Neural crest cell (in vitro differentiated cells): Measurements from ENCODE around the gene RXRA. TPM values are rescaled to one million over a fixed set of nuclear protein-coding genes. Genes with fewer than 3 reads are reported as not detected.

Source experiments
- DNase-seq: peaks from one replicate; pipeline ENCODE4 v3.0.0; 2021; ENCODE audit warnings: low read depth, mixed read lengths, low spot score
- H3K27ac Mint-ChIP-seq: one replicate; pipeline ENCODE4 v1.8.0; 2021; ENCODE audit warnings: mild to moderate bottlenecking, mixed read lengths; ENCODE audit not compliant: unreplicated experiment
- H3K27me3 Mint-ChIP-seq: 2 replicates; pipeline ENCODE4 v1.8.0; 2021; ENCODE audit warnings: low read depth, mild to moderate bottlenecking, mixed read lengths
- H3K36me3 Mint-ChIP-seq: 2 replicates; pipeline ENCODE4 v1.8.0; 2021; ENCODE audit warnings: low read depth, mild to moderate bottlenecking, mixed read lengths
- H3K4me1 Mint-ChIP-seq: 2 replicates; pipeline ENCODE4 v1.8.0; 2021; ENCODE audit warnings: mixed read lengths
- H3K4me3 Mint-ChIP-seq: one replicate; pipeline ENCODE4 v1.8.0; 2021; ENCODE audit warnings: mild to moderate bottlenecking, mixed read lengths
- H3K9me3 Mint-ChIP-seq: 2 replicates; pipeline ENCODE4 v1.8.0; 2021; ENCODE audit warnings: mixed read lengths
- total RNA-seq: library from RNA; stranded (reverse); gene quantifications from 2 replicates; pipeline ENCODE4 v1.2.1, GENCODE V29; 2021
- TF ChIP-seq, protein P1 (sequence below): fragments of 200-600 bp; sonication (generic); conservative IDR thresholded peaks from 2 replicates; pipeline ENCODE4 v1.5.0; 2021; ENCODE audit warnings: antibody characterized with exemption, mild to moderate bottlenecking

RXRA gene
- total RNA-seq, 1 donor from 2014 or later, result 41.2 TPM

DNA sequence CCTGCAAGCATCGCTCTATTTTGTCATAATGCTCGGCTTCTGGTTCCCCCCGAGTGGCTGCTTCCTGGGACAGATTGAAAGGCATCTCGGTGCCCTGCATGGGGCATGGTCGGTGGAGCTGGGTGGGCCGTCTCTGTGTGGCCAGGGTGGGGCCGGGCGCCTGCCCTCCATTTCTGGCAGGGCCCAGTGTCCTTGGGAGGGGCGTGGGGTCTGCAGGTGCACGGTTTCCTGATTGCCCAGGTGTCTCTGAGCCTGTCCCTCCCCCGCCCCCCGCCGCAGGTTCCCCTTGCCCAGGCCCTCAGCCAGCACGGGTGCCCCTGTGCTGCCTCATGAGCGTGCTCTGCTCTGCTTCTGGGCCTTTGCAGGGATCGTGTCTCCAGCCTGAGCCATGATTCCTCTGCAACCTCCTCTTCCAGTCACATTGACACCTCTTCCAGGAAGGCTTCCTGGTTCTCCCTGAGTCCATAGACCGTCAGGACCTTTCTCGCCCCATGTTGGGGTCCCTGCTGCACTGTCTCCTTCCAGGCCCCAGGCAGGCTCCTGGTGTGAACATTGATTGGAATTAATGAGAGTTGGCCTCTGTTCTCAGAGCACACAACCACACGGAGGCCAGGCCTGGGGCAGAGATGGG lies 90.2 kb downstream of the RXRA start:
- no peak overlapping the region for H3K4me3 Mint-ChIP-seq
- no peaks in the 10 kb centered on the region for H3K27me3 Mint-ChIP-seq
- TF ChIP-seq, protein P1, sequence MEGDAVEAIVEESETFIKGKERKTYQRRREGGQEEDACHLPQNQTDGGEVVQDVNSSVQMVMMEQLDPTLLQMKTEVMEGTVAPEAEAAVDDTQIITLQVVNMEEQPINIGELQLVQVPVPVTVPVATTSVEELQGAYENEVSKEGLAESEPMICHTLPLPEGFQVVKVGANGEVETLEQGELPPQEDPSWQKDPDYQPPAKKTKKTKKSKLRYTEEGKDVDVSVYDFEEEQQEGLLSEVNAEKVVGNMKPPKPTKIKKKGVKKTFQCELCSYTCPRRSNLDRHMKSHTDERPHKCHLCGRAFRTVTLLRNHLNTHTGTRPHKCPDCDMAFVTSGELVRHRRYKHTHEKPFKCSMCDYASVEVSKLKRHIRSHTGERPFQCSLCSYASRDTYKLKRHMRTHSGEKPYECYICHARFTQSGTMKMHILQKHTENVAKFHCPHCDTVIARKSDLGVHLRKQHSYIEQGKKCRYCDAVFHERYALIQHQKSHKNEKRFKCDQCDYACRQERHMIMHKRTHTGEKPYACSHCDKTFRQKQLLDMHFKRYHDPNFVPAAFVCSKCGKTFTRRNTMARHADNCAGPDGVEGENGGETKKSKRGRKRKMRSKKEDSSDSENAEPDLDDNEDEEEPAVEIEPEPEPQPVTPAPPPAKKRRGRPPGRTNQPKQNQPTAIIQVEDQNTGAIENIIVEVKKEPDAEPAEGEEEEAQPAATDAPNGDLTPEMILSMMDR, result no peak
- H3K27ac Mint-ChIP-seq, result no peak overlapping the region
- no peak for DNase-seq
- H3K4me1 Mint-ChIP-seq, result peaks cover 4% of the 10 kb centered on the region
- H3K9me3 Mint-ChIP-seq, result no peaks in the 10 kb centered on the region
- H3K36me3 Mint-ChIP-seq, result no peaks in the 10 kb centered on the region

DNA sequence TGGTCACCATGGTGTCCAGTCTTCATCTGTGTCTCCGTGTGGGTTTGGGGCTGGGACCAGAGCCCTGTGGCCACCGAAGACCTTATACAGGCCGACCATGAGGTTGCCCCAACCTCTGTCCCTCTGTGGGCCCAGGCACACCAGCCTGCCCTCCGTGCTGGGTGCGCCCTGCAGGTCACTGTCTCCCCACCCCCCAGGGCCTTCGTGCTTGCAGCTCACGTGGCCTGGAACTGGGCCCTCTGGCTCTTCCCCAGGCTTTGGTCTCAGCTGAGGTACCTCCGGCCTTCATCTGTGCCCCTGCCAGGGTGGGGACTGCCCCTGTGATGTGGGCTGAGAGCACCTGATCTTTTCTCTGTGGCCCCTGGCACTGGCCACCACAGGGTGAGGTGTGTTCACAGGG lies 92.1 kb downstream of the RXRA start:
- H3K9me3 Mint-ChIP-seq, result no peaks in the 10 kb centered on the region
- H3K27me3 Mint-ChIP-seq, result no peaks in the 10 kb centered on the region
- TF ChIP-seq, protein P1, result no peak
- no peak overlapping the region for H3K4me3 Mint-ChIP-seq
- no peak for DNase-seq
- no peaks in the 10 kb centered on the region for H3K36me3 Mint-ChIP-seq
- no peak overlapping the region for H3K27ac Mint-ChIP-seq
- H3K4me1 Mint-ChIP-seq, result no peaks in the 10 kb centered on the region

DNA sequence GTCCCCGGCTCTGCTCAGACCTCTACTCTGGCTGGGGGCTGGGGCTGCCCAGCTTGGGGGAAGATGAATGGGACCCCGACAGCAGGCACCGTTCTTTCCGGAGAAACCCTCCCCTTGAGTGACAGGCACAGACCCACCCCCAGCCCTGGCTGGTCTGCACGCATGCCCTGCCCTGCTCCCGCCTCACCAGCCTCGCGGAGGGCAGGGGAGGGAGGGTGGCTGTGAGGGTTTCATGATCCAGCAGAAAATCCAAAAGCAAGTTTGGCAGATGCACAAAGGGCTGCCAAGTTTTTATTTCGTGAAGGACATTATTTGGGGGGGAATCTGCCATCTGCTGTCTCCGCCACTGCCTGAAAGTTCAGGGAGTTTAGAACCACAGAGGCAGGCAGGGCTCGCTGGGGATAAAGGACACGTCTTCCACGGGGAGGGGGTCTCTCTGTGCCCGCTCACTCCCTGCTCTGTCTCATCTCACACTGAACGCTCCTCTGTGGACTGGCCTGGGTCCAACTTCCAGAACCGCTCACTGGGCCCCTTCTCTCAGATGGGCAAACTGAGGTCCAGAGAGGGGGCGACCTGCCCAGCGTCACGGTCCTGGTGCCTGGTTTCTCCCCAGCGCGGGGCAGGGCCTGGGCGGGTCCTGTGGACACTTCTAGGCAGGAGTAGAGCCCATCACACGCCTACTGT lies 92.9 kb downstream of the RXRA start:
- Mint-ChIP-seq H3K27ac (no peak overlapping the region), H3K4me3 (no peak overlapping the region), H3K36me3 (no peaks in the 10 kb centered on the region), H3K4me1 (no peaks in the 10 kb centered on the region), H3K9me3 (no peaks in the 10 kb centered on the region), H3K27me3 (no peaks in the 10 kb centered on the region)
- TF ChIP-seq, protein P1, result no peak
- no peak for DNase-seq

DNA sequence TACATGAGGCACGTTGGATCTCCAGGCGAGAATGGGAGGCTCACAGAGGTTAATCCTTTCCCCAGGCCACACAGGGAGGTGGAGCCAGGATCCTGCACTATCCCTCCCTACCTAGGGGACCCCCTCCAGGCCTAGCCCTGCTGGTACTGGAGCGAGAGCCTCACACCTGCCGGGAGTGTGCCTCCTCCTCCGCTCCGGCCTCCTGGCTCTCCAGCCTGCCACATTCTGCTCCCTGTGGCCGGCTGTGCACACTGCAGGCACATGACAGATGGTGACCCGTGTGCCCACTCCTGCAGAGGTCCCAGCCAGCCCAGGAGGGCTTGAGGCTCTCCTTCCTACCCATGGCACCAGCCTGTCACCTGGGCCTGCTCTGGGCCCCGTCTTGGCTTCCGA lies 93.4 kb downstream of the RXRA start:
- DNase-seq, result no peak
- Mint-ChIP-seq H3K9me3 (no peaks in the 10 kb centered on the region), H3K4me1 (no peaks in the 10 kb centered on the region), H3K36me3 (no peaks in the 10 kb centered on the region), H3K4me3 (no peak overlapping the region), H3K27ac (no peak overlapping the region), H3K27me3 (no peaks in the 10 kb centered on the region)
- TF ChIP-seq, protein P1, result peak; percentile 54

DNA sequence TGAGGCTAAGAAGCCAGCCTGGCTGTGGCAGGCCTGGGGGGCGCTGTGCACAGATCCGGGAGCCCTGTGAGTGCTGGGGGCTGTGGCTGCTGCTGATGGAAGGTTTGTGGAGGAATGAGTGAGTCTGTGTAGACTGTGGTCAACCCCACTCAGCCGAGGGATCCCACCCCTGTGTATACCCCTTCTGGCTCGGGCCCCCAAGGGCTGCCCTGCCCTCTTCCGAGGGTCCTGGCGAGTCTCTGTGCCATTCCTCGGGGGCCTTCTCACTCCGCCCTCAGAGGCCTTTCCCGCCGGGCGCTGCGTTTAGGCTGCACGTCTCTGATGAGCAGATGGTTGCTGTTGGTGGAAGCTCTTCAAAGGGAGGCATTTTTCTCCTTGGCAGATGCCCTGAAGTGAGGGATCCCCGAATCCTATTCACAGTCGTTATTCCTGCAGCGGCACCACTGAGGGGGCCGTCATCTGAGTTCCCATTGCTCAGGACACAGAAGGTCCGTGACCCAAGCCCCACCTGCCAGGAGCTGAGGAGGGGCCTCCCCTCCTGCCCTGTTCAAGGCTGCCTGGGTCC lies 94.1 kb downstream of the RXRA start:
- TF ChIP-seq, protein P1, result no peak
- no peak for DNase-seq
- no peak overlapping the region for H3K4me3 Mint-ChIP-seq
- H3K27ac Mint-ChIP-seq, result no peak overlapping the region
- no peaks in the 10 kb centered on the region for H3K9me3 Mint-ChIP-seq
- no peaks in the 10 kb centered on the region for H3K27me3 Mint-ChIP-seq
- H3K4me1 Mint-ChIP-seq, result no peaks in the 10 kb centered on the region
- H3K36me3 Mint-ChIP-seq, result no peaks in the 10 kb centered on the region
